ENCODE data around the gene ADH1A.

DNA sequence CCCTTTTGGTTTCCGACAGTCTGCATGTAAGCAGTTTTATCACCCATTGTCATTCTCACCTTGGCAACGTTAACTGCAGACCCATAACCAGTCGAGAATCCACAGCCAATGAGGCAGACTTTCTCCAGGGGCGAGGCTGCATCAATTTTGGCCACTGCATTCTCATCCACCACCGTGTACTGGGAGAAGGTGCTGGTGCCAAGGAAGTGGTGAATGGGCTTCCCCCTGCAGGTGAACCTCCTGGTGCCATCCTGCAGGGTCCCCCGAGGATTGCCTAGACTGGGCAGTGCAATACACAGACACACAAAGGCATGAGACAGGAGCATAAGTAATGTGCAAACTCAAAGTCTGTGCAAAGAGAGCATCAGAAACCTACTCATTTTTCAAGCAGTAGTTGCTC, 25.1 kb upstream of the ADH1A start:
- TF ChIP-seq, protein P1, sequence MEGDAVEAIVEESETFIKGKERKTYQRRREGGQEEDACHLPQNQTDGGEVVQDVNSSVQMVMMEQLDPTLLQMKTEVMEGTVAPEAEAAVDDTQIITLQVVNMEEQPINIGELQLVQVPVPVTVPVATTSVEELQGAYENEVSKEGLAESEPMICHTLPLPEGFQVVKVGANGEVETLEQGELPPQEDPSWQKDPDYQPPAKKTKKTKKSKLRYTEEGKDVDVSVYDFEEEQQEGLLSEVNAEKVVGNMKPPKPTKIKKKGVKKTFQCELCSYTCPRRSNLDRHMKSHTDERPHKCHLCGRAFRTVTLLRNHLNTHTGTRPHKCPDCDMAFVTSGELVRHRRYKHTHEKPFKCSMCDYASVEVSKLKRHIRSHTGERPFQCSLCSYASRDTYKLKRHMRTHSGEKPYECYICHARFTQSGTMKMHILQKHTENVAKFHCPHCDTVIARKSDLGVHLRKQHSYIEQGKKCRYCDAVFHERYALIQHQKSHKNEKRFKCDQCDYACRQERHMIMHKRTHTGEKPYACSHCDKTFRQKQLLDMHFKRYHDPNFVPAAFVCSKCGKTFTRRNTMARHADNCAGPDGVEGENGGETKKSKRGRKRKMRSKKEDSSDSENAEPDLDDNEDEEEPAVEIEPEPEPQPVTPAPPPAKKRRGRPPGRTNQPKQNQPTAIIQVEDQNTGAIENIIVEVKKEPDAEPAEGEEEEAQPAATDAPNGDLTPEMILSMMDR (conservative IDR thresholded peaks at IDR 0.05; ENCODE audit: low read depth, low read length), result no peak
- TF ChIP-seq EZH2 (IDR thresholded peaks at IDR 0.05; ENCODE audit: low read length, unreplicated experiment), result no peak

Data from PC-3 (cell line).